A549 (cell line): ENCODE data around the gene CEP97. TPM values are rescaled to one million over a fixed set of nuclear protein-coding genes. Genes with fewer than 3 reads are reported as not detected.

Source experiments
- ATAC-seq, 2 experiments: fragments of 200-7000 bp in 1 of 2; fragments of >200 bp in 1 of 2; cut with Nextera tagmentation in 1 of 2; cut with Tn5 transposase in 1 of 2; 3 replicates each; pipeline versions ENCODE4 v1.8.0 to v1.9.1; 2018 to 2020; ENCODE audit warnings: mild to moderate bottlenecking in 1 of 2, moderate library complexity in 1 of 2
- CTCF ChIA-PET: fragments of 300-600 bp; sonication (Branson Sonifier 250); formaldehyde crosslinking; extraction: SDS; loops from one replicate; lab custom pipeline; 2021; ENCODE audit warnings: antibody characterized with exemption, inconsistent platforms; lab: Yijun Ruan, JAX
- POLR2A ChIA-PET: fragments of 350-600 bp; formaldehyde crosslinking; extraction: SDS; loops from one replicate; lab custom pipeline; 2021; ENCODE audit warnings: antibody characterized with exemption, inconsistent platforms; lab: Yijun Ruan, JAX
- DNase-seq, 2 experiments: peaks; one replicate each; pipeline versions ENCODE4 v3.0.0 to v3.0.0-alpha.2; 2011 to 2016; ENCODE audit warnings: low read depth in 1 of 2, low spot score in 1 of 2
- FAIRE-seq: peaks from 2 replicates; lab custom pipeline; 2011; peaks lifted over from hg19 to GRCh38; lab: Jason Lieb, UNC
- H3K27ac ChIP-seq, 2 experiments: fragments of >200 bp; sonication (Bioruptor Twin); formaldehyde crosslinking; 3 replicates each; pipeline ENCODE4 v1.5.1; 2016 to 2017
- H3K4me1 ChIP-seq: fragments of >200 bp; sonication (Bioruptor Twin); formaldehyde crosslinking; 3 replicates; pipeline ENCODE4 v1.6.1; 2016
- H3K4me2 ChIP-seq: fragments of >200 bp; sonication (Bioruptor Twin); formaldehyde crosslinking; 3 replicates; pipeline ENCODE4 v1.6.1; 2016
- H3K4me3 ChIP-seq: fragments of >200 bp; sonication (Bioruptor Twin); formaldehyde crosslinking; 3 replicates; pipeline ENCODE4 v1.5.1; 2016
- H3K9me3 ChIP-seq: fragments of >200 bp; sonication (Bioruptor Twin); formaldehyde crosslinking; 3 replicates; pipeline ENCODE4 v1.6.1; 2016
- CHD4 ChIP-seq: fragments of 200-600 bp; sonication (generic); IDR thresholded peaks from 2 replicates; pipeline ENCODE4 v1.6.1; 2016; ENCODE audit warnings: antibody characterized with exemption, mild to moderate bottlenecking, borderline replicate concordance
- CTCF ChIP-seq: fragments of >200 bp; sonication (Bioruptor Twin); formaldehyde crosslinking; IDR thresholded peaks from 3 replicates; pipeline ENCODE4 v1.5.1; 2016
- ELK1 ChIP-seq: fragments of 150-350 bp; IDR thresholded peaks from 2 replicates; pipeline ENCODE4 v1.6.1; 2014; ENCODE audit warnings: low read depth, mild to moderate bottlenecking, low read length
- HEYL ChIP-seq: fragments of 250-450 bp; sonication (Bioruptor Pico); IDR thresholded peaks from 2 replicates; pipeline ENCODE4 v1.8.0; 2021; ENCODE audit warnings: mild to moderate bottlenecking, moderate library complexity
- JUN ChIP-seq, 2 experiments: fragments of >200 bp; sonication (Bioruptor Twin); formaldehyde crosslinking; IDR thresholded peaks; 2 replicates in 1 of 2; 3 replicates in 1 of 2; pipeline ENCODE4 v1.6.1; 2016 to 2017
- KDM1A ChIP-seq: fragments of 200-600 bp; sonication (generic); IDR thresholded peaks from 2 replicates; pipeline ENCODE4 v1.6.1; 2016; ENCODE audit warnings: low read depth, mild to moderate bottlenecking
- MAZ ChIP-seq: fragments of 150-350 bp; IDR thresholded peaks from 2 replicates; pipeline ENCODE4 v1.6.1; 2014; ENCODE audit warnings: antibody characterized with exemption, low read depth, low read length, borderline replicate concordance
- MYC ChIP-seq: IDR thresholded peaks from 2 replicates; pipeline ENCODE4 v1.6.1; 2012; ENCODE audit warnings: mild to moderate bottlenecking, inconsistent platforms, low read length, improper control_type of control experiment, borderline replicate concordance
- NFE2L2 ChIP-seq: fragments of 150-350 bp; conservative IDR thresholded peaks from 2 replicates; pipeline ENCODE4 v1.6.1; 2014; ENCODE audit warnings: low read length
- PBX3 ChIP-seq: IDR thresholded peaks from 2 replicates; pipeline ENCODE4 v1.6.1; 2012
- PHF8 ChIP-seq: fragments of 200-600 bp; sonication (generic); IDR thresholded peaks from 2 replicates; pipeline ENCODE4 v1.6.1; 2016; ENCODE audit warnings: low read depth, mild to moderate bottlenecking, antibody characterized with exemption, moderate library complexity, borderline replicate concordance
- POLR2AphosphoS2 ChIP-seq: conservative IDR thresholded peaks from 2 replicates; pipeline ENCODE4 v1.6.1; 2012; ENCODE audit warnings: low read length, improper control_type of control experiment, inconsistent platforms
- RAD21 ChIP-seq, 2 experiments: fragments of >200 bp in 1 of 2; sonication (Bioruptor Twin) in 1 of 2; formaldehyde crosslinking in 1 of 2; IDR thresholded peaks in 1 of 2; conservative IDR thresholded peaks in 1 of 2; 2 replicates in 1 of 2; 3 replicates in 1 of 2; pipeline ENCODE4 v1.6.1; 2012 to 2018; ENCODE audit warnings: inconsistent platforms in 1 of 2
- SMC3 ChIP-seq: fragments of >200 bp; sonication (Bioruptor Twin); formaldehyde crosslinking; IDR thresholded peaks from 3 replicates; pipeline ENCODE4 v1.6.1; 2018; ENCODE audit warnings: inconsistent platforms
- SREBF2 ChIP-seq: fragments of 450-650 bp; IDR thresholded peaks from 2 replicates; pipeline ENCODE4 v1.6.1; 2014; ENCODE audit warnings: mild to moderate bottlenecking, moderate library complexity
- USF2 ChIP-seq: fragments of 450-650 bp; IDR thresholded peaks from 2 replicates; pipeline ENCODE4 v1.6.1; 2014; ENCODE audit warnings: antibody characterized with exemption
- ZSCAN20 ChIP-seq: fragments of 250-450 bp; sonication (Bioruptor Pico); IDR thresholded peaks from 2 replicates; pipeline ENCODE4 v1.8.0; 2022; ENCODE audit warnings: mild to moderate bottlenecking, moderate library complexity
- WGBS: methylation state at CpG from one replicate; pipeline ENCODE4 v1.1.6; 2017; ENCODE audit errors: missing lambda C conversion rate; 5-methylcytosine and 5-hydroxymethylcytosine counted together
- polyA plus RNA-seq, 4 experiments: library from polyadenylated mRNA; depleted of rRNA in 3 of 4; stranded (reverse); fragments of >200 nt; fragmentation: RNase III in 1 of 4; extraction: RNeasy Plus Mini Kit Qiagen cat#74134 plus additional on column Dnase treatment in 1 of 4; gene quantifications; 2 replicates in 3 of 4; 3 replicates in 1 of 4; pipeline ENCODE4 v1.2.3, GENCODE V29; 2011 to 2017

CEP97 gene
- polyA plus RNA-seq, 2 of the 4 experiments (the other 2 are of a cell fraction), result 4.0 to 5.1 TPM

DNA sequence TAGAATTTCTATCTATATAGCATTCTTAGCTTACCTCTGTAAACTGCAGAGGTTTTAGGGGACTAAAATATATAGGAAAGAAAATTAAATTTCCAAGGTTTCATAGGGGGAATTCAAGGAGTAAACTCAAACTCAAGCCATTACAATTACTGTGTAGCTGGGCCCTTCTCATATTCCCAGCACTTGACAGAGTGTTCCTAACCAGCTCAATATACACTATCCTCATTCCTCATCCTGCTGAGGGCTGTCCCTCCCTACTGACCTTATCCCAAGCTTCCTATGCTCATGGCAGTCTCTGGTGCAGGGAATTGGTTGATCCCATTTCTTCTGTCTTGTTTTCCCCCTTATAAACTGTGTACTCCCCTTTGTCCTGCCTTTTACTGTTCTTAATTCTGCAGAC, 88.5 kb downstream of the CEP97 start:
- no peak for TF ChIP-seq SREBF2
- TF ChIP-seq NFE2L2, result no peak
- TF ChIP-seq CHD4, result no peak
- TF ChIP-seq PHF8, result no peak
- TF ChIP-seq KDM1A, result no peak
- TF ChIP-seq MAZ, result no peak
- no peak for TF ChIP-seq USF2
- TF ChIP-seq HEYL, result no peak
- DNase-seq, result no peak
- ChIA-PET CTCF (interaction anchor here (0.7 to 13.6 kb wide), 9 partner anchors 9 to 726 kb away, joined by 3 to 186 read pairs (median 6); partner anchors contain the start of gene NFKBIZ), POLR2A (no interaction called here)
- Histone ChIP-seq H3K27ac (peak overlapping the region; percentile 34 to 58; a peak in 3 of 6 replicates), H3K4me2 (no peak overlapping the region), H3K4me3 (no peak overlapping the region), H3K9me3 (no peaks in the 10 kb centered on the region), H3K4me1 (peaks cover 31% of the 10 kb centered on the region)
- peak; percentile 56 to 64; a peak in 3 of 6 replicates for ATAC-seq
- FAIRE-seq, result no peak

DNA sequence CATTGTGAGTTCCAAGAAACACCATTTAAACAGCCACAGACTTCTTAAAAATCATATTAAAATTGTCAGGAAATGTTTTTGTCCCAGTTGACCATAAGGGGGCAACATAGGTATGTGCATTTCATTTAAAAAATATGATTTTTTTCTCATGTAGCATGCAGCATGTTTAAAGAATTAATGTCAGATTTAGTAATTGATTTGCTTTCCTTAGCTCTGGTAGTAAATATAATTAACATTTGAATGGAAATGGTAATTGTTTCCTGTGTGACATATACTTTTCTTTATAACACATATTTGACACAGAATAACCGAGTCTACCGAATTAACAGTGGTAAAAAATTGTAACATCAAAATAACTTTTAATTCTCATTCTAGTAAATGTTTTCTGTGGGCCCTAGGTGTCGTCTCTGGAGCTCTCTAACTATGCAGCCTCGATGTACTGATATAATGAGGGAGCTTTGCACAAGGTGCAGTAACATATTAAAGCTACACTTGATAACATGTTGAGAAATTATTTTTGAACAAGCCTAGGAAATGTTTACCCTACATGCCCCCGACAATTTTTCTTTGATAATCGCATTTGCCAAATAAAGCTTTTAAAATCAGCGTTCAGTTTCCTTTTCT, 89.5 kb downstream of the CEP97 start:
- WGBS, result 64% methylated on average over 7 of the region's 7 CpGs
- H3K27ac ChIP-seq, result peak overlapping the region; percentile 23 to 24; a peak in 4 of 6 replicates
- no peak overlapping the region for H3K4me2 ChIP-seq
- ATAC-seq (peak in 1 of 2 experiments; percentile 32; a peak in 2 of 6 replicates), DNase-seq (peak; percentile 20 to 22), FAIRE-seq (no peak)
- ChIA-PET CTCF (interaction anchor here (0.6 to 8.9 kb wide), 23 partner anchors 8 to 733 kb away, joined by 3 to 186 read pairs (median 4); partner anchors contain the start of gene NFKBIZ), POLR2A (interaction anchor here (0.7 to 1.0 kb wide), 2 partner anchors 35 to 411 kb away, joined by 3 read pairs; partner anchors contain the start of gene NFKBIZ)
- peaks cover 31% of the 10 kb centered on the region for H3K4me1 ChIP-seq
- no peak overlapping the region for H3K4me3 ChIP-seq
- TF ChIP-seq SMC3 (peak; percentile 86), ZSCAN20 (CRISPR knock-in tag) (no peak), MAZ (no peak), POLR2AphosphoS2 (no peak), CTCF (peak; percentile 82), ELK1 (no peak), RAD21 (conservative IDR thresholded peaks at IDR 0.05 in 1 of 2, IDR thresholded peaks at IDR 0.05 in 1 of 2) (peak; percentile 80 to 87), PBX3 (no peak)
- H3K9me3 ChIP-seq, result no peaks in the 10 kb centered on the region

DNA sequence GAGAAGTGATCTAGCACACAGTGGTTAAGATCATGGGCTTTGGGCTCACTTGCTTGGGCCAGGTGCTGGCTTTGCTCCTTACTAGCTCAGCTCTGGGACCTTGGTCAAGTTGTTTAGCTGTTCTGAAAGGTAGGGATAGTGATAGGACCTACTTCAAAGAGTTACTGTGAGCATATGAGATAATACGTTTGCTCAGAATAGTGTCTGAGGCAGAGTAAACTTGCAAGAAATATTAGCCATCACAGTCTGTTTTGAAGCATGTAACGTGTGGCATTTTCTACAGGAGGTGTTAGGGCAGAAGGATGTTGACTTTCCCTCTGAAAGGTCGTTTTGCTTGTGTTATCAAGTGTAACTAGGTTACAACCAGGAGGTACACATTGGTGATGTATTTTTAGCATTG, 90.4 kb downstream of the CEP97 start:
- 69% methylated on average over 3 of the region's 3 CpGs for WGBS
- ChIA-PET CTCF (interaction anchor here (0.8 to 8.9 kb wide), 11 partner anchors 12 to 732 kb away, joined by 3 to 186 read pairs (median 4); partner anchors contain the start of gene NFKBIZ), POLR2A (interaction anchor here (0.7 to 1.0 kb wide), 2 partner anchors 34 to 411 kb away, joined by 3 read pairs; partner anchors contain the start of gene NFKBIZ)
- Histone ChIP-seq H3K27ac (peak overlapping the region; percentile 24 to 50; a peak in 5 of 6 replicates), H3K4me2 (no peak overlapping the region), H3K4me3 (no peak overlapping the region), H3K4me1 (peaks cover 22% of the 10 kb centered on the region), H3K9me3 (no peaks in the 10 kb centered on the region)
- FAIRE-seq, result no peak
- no peak for DNase-seq
- no peak for TF ChIP-seq ELK1
- TF ChIP-seq MYC, result no peak
- TF ChIP-seq JUN (IDR thresholded peaks at IDR 0.05), result no peak
- TF ChIP-seq PBX3, result no peak
- no peak for TF ChIP-seq CTCF
- no peak for ATAC-seq
